Fibroblast of skin of left biceps (primary cell): Measurements from ENCODE around the gene DDB1.
"Not testable (repeated sequence)": the region's sequence is repeated elsewhere in the genome, so short reads cannot be mapped to it uniquely, and the experiment has no call there.

ENCODE experiments used
- DNase-seq, 2 experiments: peaks; one replicate each; pipeline ENCODE4 v3.0.0-alpha.2; 2013; ENCODE audit warnings: low read depth in 2 of 2

The DDB1 gene

GRCh38 chr11:61270354-61271076 lies 62.4 kb downstream of the DDB1 start:
- DNase-seq = no peak

- DNase-seq = no peak
These were observed 64.2 kb downstream of the DDB1 start for GRCh38 chr11:61268588-61269250.

- DNase-seq = no peak
These were observed 65.5 kb downstream of the DDB1 start for GRCh38 chr11:61267437-61267841.

- DNase-seq = no peak
These were observed 66.3 kb downstream of the DDB1 start for GRCh38 chr11:61266602-61267001.

GRCh38 chr11:61265357-61265756 lies 67.5 kb downstream of the DDB1 start:
- no peak for DNase-seq

- DNase-seq = no peak
These were observed 68.1 kb downstream of the DDB1 start for GRCh38 chr11:61264795-61265194.

- no peak for DNase-seq
These were observed 68.5 kb downstream of the DDB1 start for GRCh38 chr11:61264371-61264770.

- no peak for DNase-seq
These were observed 73.5 kb downstream of the DDB1 start for GRCh38 chr11:61259363-61259762.

GRCh38 chr11:61258546-61258945 lies 74.4 kb downstream of the DDB1 start:
- DNase-seq = no peak

- no peak for DNase-seq
These were observed 76.0 kb downstream of the DDB1 start for GRCh38 chr11:61256710-61257482.

GRCh38 chr11:61254403-61255025 lies 78.4 kb downstream of the DDB1 start:
- DNase-seq = peak in 1 of 2 experiments; percentile 6

- DNase-seq = not testable (repeated sequence)
These were observed 80.6 kb downstream of the DDB1 start for GRCh38 chr11:61252332-61252731.

GRCh38 chr11:61250796-61251765 lies 81.8 kb downstream of the DDB1 start:
- not testable (repeated sequence) for DNase-seq
